Trophoblast cell (in vitro differentiated cells and primary cell): Measurements from ENCODE around the gene OR8B3.
"Not testable (repeated sequence)": the region's sequence is repeated elsewhere in the genome, so short reads cannot be mapped to it uniquely, and the experiment has no call there.

ENCODE experiments used
- DNase-seq, 2 donors: peaks; one replicate each; pipeline ENCODE4 v3.0.0-alpha.2; 2016
- H2AFZ ChIP-seq: 2 replicates; pipeline ENCODE4 v1.6.1; 2013; ENCODE audit warnings: low read length, moderate library complexity, mild to moderate bottlenecking; ENCODE audit not compliant: insufficient read depth, poor library complexity
- H2AK5ac ChIP-seq: 2 replicates; pipeline ENCODE4 v1.6.1; 2013; ENCODE audit warnings: mild to moderate bottlenecking, low read length
- H2BK120ac ChIP-seq: 2 replicates; pipeline ENCODE4 v1.6.1; 2013; ENCODE audit warnings: low read length, mild to moderate bottlenecking, moderate library complexity; ENCODE audit not compliant: insufficient read depth, poor library complexity
- H2BK12ac ChIP-seq: 2 replicates; pipeline ENCODE4 v1.6.1; 2013; ENCODE audit warnings: mild to moderate bottlenecking, low read length, moderate library complexity
- H2BK5ac ChIP-seq: 2 replicates; pipeline ENCODE4 v1.6.1; 2013; ENCODE audit warnings: low read length, low read depth, moderate library complexity, mild to moderate bottlenecking; ENCODE audit not compliant: poor library complexity
- H3K14ac ChIP-seq: 2 replicates; pipeline ENCODE4 v1.6.1; 2013; ENCODE audit warnings: mild to moderate bottlenecking, low read length
- H3K18ac ChIP-seq: 2 replicates; pipeline ENCODE4 v1.6.1; 2013; ENCODE audit warnings: mild to moderate bottlenecking, low read length
- H3K23ac ChIP-seq: 2 replicates; pipeline ENCODE4 v1.6.1; 2013; ENCODE audit warnings: low read length
- H3K27ac ChIP-seq: 2 replicates; pipeline ENCODE4 v1.5.1; 2013; ENCODE audit warnings: low read depth, mild to moderate bottlenecking, inconsistent platforms, low read length, moderate library complexity
- H3K27me3 ChIP-seq: 2 replicates; pipeline ENCODE4 v1.6.1; 2013; ENCODE audit warnings: inconsistent platforms, mild to moderate bottlenecking, low read length, moderate library complexity; ENCODE audit not compliant: insufficient read depth
- H3K36me3 ChIP-seq, 2 experiments: 1 replicate in 1 of 2; 2 replicates in 1 of 2; pipeline ENCODE4 v1.6.1; 2013; ENCODE audit warnings: low read length in 2 of 2, mild to moderate bottlenecking in 2 of 2, moderate library complexity in 1 of 2; ENCODE audit not compliant: insufficient read depth in 2 of 2, control insufficient read depth in 1 of 2
- H3K4ac ChIP-seq: 2 replicates; pipeline ENCODE4 v1.6.1; 2013; ENCODE audit warnings: low read depth, mild to moderate bottlenecking, low read length, moderate library complexity
- H3K4me1 ChIP-seq, 2 experiments: 1 replicate in 1 of 2; 2 replicates in 1 of 2; pipeline ENCODE4 v1.6.1; 2013; ENCODE audit warnings: low read length in 2 of 2, mild to moderate bottlenecking in 2 of 2, moderate library complexity in 1 of 2; ENCODE audit not compliant: insufficient read depth in 2 of 2, control insufficient read depth in 1 of 2
- H3K4me2 ChIP-seq: 2 replicates; pipeline ENCODE4 v1.6.1; 2013; ENCODE audit warnings: inconsistent platforms, mild to moderate bottlenecking, low read length, moderate library complexity
- H3K4me3 ChIP-seq: 2 replicates; pipeline ENCODE4 v1.5.1; 2013; ENCODE audit warnings: mild to moderate bottlenecking, low read depth, low read length, inconsistent platforms
- H3K79me1 ChIP-seq: one replicate; pipeline ENCODE4 v1.6.1; 2013; ENCODE audit warnings: low read length
- H3K79me2 ChIP-seq: 2 replicates; pipeline ENCODE4 v1.6.1; 2013; ENCODE audit warnings: low read length, mild to moderate bottlenecking; ENCODE audit not compliant: control insufficient read depth, insufficient read depth, poor library complexity
- H3K9ac ChIP-seq: 2 replicates; pipeline ENCODE4 v1.6.1; 2013; ENCODE audit warnings: mild to moderate bottlenecking, low read length
- H3K9me3 ChIP-seq: 2 replicates; pipeline ENCODE4 v1.6.1; 2013; ENCODE audit warnings: low read depth, mild to moderate bottlenecking, control low read depth, inconsistent platforms, low read length; ENCODE audit not compliant: insufficient read depth
- H4K12ac ChIP-seq: 2 replicates; pipeline ENCODE4 v1.6.1; 2013; ENCODE audit warnings: low read depth, mild to moderate bottlenecking, low read length, moderate library complexity
- H4K8ac ChIP-seq: 2 replicates; pipeline ENCODE4 v1.6.1; 2013; ENCODE audit warnings: low read depth, mild to moderate bottlenecking, low read length, moderate library complexity
- H4K91ac ChIP-seq: one replicate; pipeline ENCODE4 v1.6.1; 2013; ENCODE audit warnings: low read depth, mild to moderate bottlenecking, low read length, moderate library complexity
- WGBS: extraction: QIAGEN DNeasy Blood & Tissue Kit; methylation state at CpG from one replicate; pipeline ENCODE4 v1.1.7; 2013; ENCODE audit warnings: missing lambda C conversion rate; ENCODE audit not compliant: insufficient read length, insufficient coverage; ENCODE audit errors: extremely low coverage; 5-methylcytosine and 5-hydroxymethylcytosine counted together

The OR8B3 gene

GRCh38 chr11:124382857-124383256 is 16.0 kb downstream of the OR8B3 start:
- not testable (repeated sequence) for H3K4me3 ChIP-seq, H4K91ac ChIP-seq, H2AFZ ChIP-seq, H3K23ac ChIP-seq, H3K27ac ChIP-seq, DNase-seq, H2BK5ac ChIP-seq, H3K79me2 ChIP-seq, H4K8ac ChIP-seq, H3K18ac ChIP-seq, H3K27me3 ChIP-seq, H2BK12ac ChIP-seq, H3K4ac ChIP-seq, H2BK120ac ChIP-seq, H3K9me3 ChIP-seq, H3K9ac ChIP-seq, H4K12ac ChIP-seq, H3K36me3 ChIP-seq, H3K4me1 ChIP-seq, H3K79me1 ChIP-seq, H3K4me2 ChIP-seq, H3K14ac ChIP-seq, H2AK5ac ChIP-seq
- WGBS = no CpG with 5 or more reads among the region's 6 CpGs

- Histone ChIP-seq H3K27me3 (no peaks in the 10 kb centered on the region), H3K9me3 (no peaks in the 10 kb centered on the region), H4K12ac (no peak overlapping the region), H3K4me2 (no peak overlapping the region), H3K36me3 (no peaks in the 10 kb centered on the region), H4K91ac (no peak overlapping the region), H3K23ac (no peak overlapping the region), H3K18ac (no peak overlapping the region), H3K4me1 (no peaks in the 10 kb centered on the region), H2BK5ac (no peak overlapping the region), H3K79me2 (no peaks in the 10 kb centered on the region), H3K4ac (no peak overlapping the region), H3K9ac (no peak overlapping the region), H3K14ac (no peak overlapping the region), H2BK12ac (no peak overlapping the region), H2BK120ac (no peak overlapping the region), H3K79me1 (no peaks in the 10 kb centered on the region), H2AK5ac (no peak overlapping the region), H2AFZ (no peak overlapping the region), H4K8ac (no peak overlapping the region), H3K27ac (no peak overlapping the region), H3K4me3 (no peak overlapping the region)
- no CpG with 5 or more reads among the region's 2 CpGs for WGBS
- DNase-seq = no peak
Measured at GRCh38 chr11:124380585-124380984, 18.2 kb downstream of the OR8B3 start.

DNA sequence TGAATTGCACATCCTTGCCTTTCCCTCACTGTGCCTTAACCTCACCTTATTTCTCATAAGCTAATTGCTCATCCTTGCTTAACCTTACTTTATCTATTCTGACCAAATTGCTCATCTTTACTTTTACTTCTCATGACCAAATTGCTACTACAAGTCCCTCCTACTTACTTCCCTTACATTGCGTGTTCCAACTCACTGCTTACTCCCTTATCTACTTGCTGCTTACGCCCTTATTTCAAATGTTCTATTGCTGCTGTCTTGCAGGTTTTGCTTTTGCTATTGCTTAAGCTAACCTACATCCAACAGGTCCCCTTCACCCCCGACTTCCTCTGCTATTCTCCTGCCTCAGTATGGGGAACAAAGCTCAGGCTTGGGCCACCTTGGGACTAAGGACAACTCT is 22.5 kb downstream of the OR8B3 start:
- H3K27ac ChIP-seq = no peak overlapping the region
- H3K79me2 ChIP-seq = no peaks in the 10 kb centered on the region
- H2BK12ac ChIP-seq = no peak overlapping the region
- H3K27me3 ChIP-seq = no peaks in the 10 kb centered on the region
- no peak overlapping the region for H2BK120ac ChIP-seq
- no CpG with 5 or more reads among the region's 3 CpGs for WGBS
- no peak for DNase-seq
- H3K4me1 ChIP-seq = no peaks in the 10 kb centered on the region
- no peak overlapping the region for H4K8ac ChIP-seq
- H3K14ac ChIP-seq = no peak overlapping the region
- no peak overlapping the region for H3K18ac ChIP-seq
- H3K4me2 ChIP-seq = no peak overlapping the region
- no peak overlapping the region for H3K4ac ChIP-seq
- H3K79me1 ChIP-seq = no peaks in the 10 kb centered on the region
- no peak overlapping the region for H2BK5ac ChIP-seq
- H4K12ac ChIP-seq = no peak overlapping the region
- no peaks in the 10 kb centered on the region for H3K9me3 ChIP-seq
- H3K23ac ChIP-seq = no peak overlapping the region
- H3K36me3 ChIP-seq = no peaks in the 10 kb centered on the region
- H2AK5ac ChIP-seq = no peak overlapping the region
- no peak overlapping the region for H2AFZ ChIP-seq
- H3K4me3 ChIP-seq = no peak overlapping the region
- H4K91ac ChIP-seq = no peak overlapping the region
- H3K9ac ChIP-seq = no peak overlapping the region

DNA sequence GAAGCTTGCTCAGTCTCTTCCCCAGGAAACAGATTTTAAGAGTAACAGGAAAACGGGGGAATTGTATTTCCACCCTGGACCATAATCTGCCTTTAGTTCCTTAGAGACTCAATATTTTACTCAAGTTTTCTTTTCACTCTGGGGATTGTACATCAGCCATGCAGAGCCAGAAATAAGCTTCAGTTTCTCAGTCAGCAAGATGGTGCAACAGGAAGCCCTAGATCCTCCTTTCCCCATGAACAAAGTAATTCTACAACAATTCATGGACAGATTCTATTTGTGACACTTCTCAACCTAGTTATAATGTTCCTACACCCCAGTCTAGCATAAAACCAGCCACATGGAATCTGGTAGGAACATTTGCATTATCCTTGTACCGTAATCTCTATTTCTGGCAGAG is 39.3 kb downstream of the OR8B3 start:
- H3K79me1 ChIP-seq = no peaks in the 10 kb centered on the region
- H3K14ac ChIP-seq = no peak overlapping the region
- no peak overlapping the region for H4K8ac ChIP-seq
- no peaks in the 10 kb centered on the region for H3K4me1 ChIP-seq
- H2AFZ ChIP-seq = no peak overlapping the region
- H3K4me2 ChIP-seq = no peak overlapping the region
- no peak overlapping the region for H2BK120ac ChIP-seq
- no peak overlapping the region for H2BK5ac ChIP-seq
- H3K36me3 ChIP-seq = no peaks in the 10 kb centered on the region
- WGBS = no CpG with 5 or more reads among the region's 2 CpGs
- H4K12ac ChIP-seq = no peak overlapping the region
- no peak overlapping the region for H3K23ac ChIP-seq
- H3K4me3 ChIP-seq = no peak overlapping the region
- H3K79me2 ChIP-seq = no peaks in the 10 kb centered on the region
- H4K91ac ChIP-seq = no peak overlapping the region
- H3K9ac ChIP-seq = no peak overlapping the region
- DNase-seq = no peak
- no peak overlapping the region for H3K18ac ChIP-seq
- H2BK12ac ChIP-seq = no peak overlapping the region
- no peaks in the 10 kb centered on the region for H3K27me3 ChIP-seq
- no peak overlapping the region for H3K4ac ChIP-seq
- H2AK5ac ChIP-seq = no peak overlapping the region
- H3K27ac ChIP-seq = no peak overlapping the region
- H3K9me3 ChIP-seq = no peaks in the 10 kb centered on the region
